Activated B cell treated with CpG ODN at 0.5 μM for 24 hours (primary cell): Measurements from ENCODE around the gene APLP2. TPM values are rescaled to one million over a fixed set of nuclear protein-coding genes. Genes with fewer than 3 reads are reported as not detected.

Source experiments
- ATAC-seq: fragments of 200-7000 bp; cut with Tn5 transposase; one replicate; pipeline ENCODE4 v1.10.0; 2021; ENCODE audit warnings: low read depth, mild to moderate bottlenecking, moderate library complexity
- CTCF ChIA-PET: fragments of 350-600 bp; sonication (Branson Sonifier 250); formaldehyde crosslinking; loops from one replicate; lab custom pipeline; 2021; ENCODE audit warnings: antibody characterized with exemption; lab: Charles Lee
- POLR2A ChIA-PET: fragments of 350-600 bp; sonication (Branson Sonifier 250); formaldehyde crosslinking; loops from one replicate; lab custom pipeline; 2021; ENCODE audit warnings: antibody characterized with exemption; lab: Charles Lee
- DNase-seq: peaks from one replicate; pipeline ENCODE4 v3.0.0; 2022
- H3K27ac Mint-ChIP-seq: one replicate; pipeline ENCODE4 v1.8.0; 2020; ENCODE audit warnings: mixed read lengths
- H3K27me3 Mint-ChIP-seq: one replicate; pipeline ENCODE4 v1.8.0; 2021; ENCODE audit warnings: mixed read lengths
- H3K36me3 Mint-ChIP-seq: one replicate; pipeline ENCODE4 v1.8.0; 2021; ENCODE audit warnings: low read depth, mixed read lengths
- H3K4me1 Mint-ChIP-seq: one replicate; pipeline ENCODE4 v1.8.0; 2021; ENCODE audit warnings: mixed read lengths
- H3K4me3 Mint-ChIP-seq: one replicate; pipeline ENCODE4 v1.8.0; 2020; ENCODE audit warnings: mild to moderate bottlenecking, mixed read lengths
- H3K9me3 Mint-ChIP-seq: one replicate; pipeline ENCODE4 v1.8.0; 2020; ENCODE audit warnings: mixed read lengths
- CTCF ChIP-seq: fragments of 200-600 bp; IDR thresholded peaks from one replicate; pipeline ENCODE4 v1.8.0; 2022; ENCODE audit warnings: antibody characterized with exemption, mild to moderate bottlenecking
- intact Hi-C: fragments of 100-400 bp; cut with micrococcal nuclease; formaldehyde crosslinking; loops from one replicate; pipeline ENCODE4 v1.15.1; 2024
- total RNA-seq: library from RNA; stranded (reverse); gene quantifications from 2 replicates; pipeline ENCODE4 v1.2.3, GENCODE V29; 2022

APLP2 gene
- total RNA-seq, 1 donor from 2014 or later, result 50.8 TPM

- H3K36me3 Mint-ChIP-seq, result peaks cover 45% of the 10 kb centered on the region
- no peak for DNase-seq
- ChIA-PET POLR2A (no interaction called here), CTCF (no interaction called here)
- intact Hi-C loops, result no loop called here
- H3K4me3 Mint-ChIP-seq, result no peak overlapping the region
- peaks cover 33% of the 10 kb centered on the region for H3K4me1 Mint-ChIP-seq
- ATAC-seq, result no peak
- H3K27me3 Mint-ChIP-seq, result no peaks in the 10 kb centered on the region
- TF ChIP-seq CTCF, result no peak
- no peak overlapping the region for H3K27ac Mint-ChIP-seq
- no peaks in the 10 kb centered on the region for H3K9me3 Mint-ChIP-seq
These were observed 42.6 kb downstream of the APLP2 start for GRCh38 chr11:130112071-130112830.

- no peaks in the 10 kb centered on the region for H3K9me3 Mint-ChIP-seq
- POLR2A ChIA-PET, result interaction anchor here (2.0 kb wide), 1 partner anchor 112 kb away, joined by 6 read pairs; the partner anchor contains the start of gene PRDM10
- TF ChIP-seq CTCF, result no peak
- intact Hi-C loops, result no loop called here
- H3K27me3 Mint-ChIP-seq, result no peaks in the 10 kb centered on the region
- ATAC-seq, result no peak
- no peak for DNase-seq
- CTCF ChIA-PET, result interaction anchor here (1.6 kb wide), 1 partner anchor 16 kb away, joined by 5 read pairs; no protein-coding TSS in a partner anchor
- peak overlapping the region; percentile 57 for H3K27ac Mint-ChIP-seq
- H3K4me1 Mint-ChIP-seq, result peaks cover 49% of the 10 kb centered on the region
- H3K36me3 Mint-ChIP-seq, result peaks cover 42% of the 10 kb centered on the region
- no peak overlapping the region for H3K4me3 Mint-ChIP-seq
These were observed 44.6 kb downstream of the APLP2 start for GRCh38 chr11:130114281-130114680.

- ChIA-PET CTCF (interaction anchor here (1.3 to 1.6 kb wide), 2 partner anchors 11 to 16 kb away, joined by 3 to 5 read pairs; no protein-coding TSS in a partner anchor), POLR2A (interaction anchor here (0.6 to 2.0 kb wide), 4 partner anchors 10 to 113 kb away, joined by 3 to 10 read pairs (median 7); partner anchors contain the start of genes APLP2 and PRDM10)
- Mint-ChIP-seq H3K9me3 (no peaks in the 10 kb centered on the region), H3K4me1 (peaks cover 54% of the 10 kb centered on the region), H3K36me3 (peaks cover 39% of the 10 kb centered on the region), H3K27me3 (no peaks in the 10 kb centered on the region), H3K4me3 (no peak overlapping the region), H3K27ac (peak overlapping the region; percentile 57)
- DNase-seq (no peak), ATAC-seq (no peak)
- no peak for TF ChIP-seq CTCF
- intact Hi-C loops, result no loop called here
These were observed 45.0 kb downstream of the APLP2 start for GRCh38 chr11:130114726-130115125.

GRCh38 chr11:130115218-130115617 is 45.5 kb downstream of the APLP2 start:
- intact Hi-C loops, result no loop called here
- no peaks in the 10 kb centered on the region for H3K27me3 Mint-ChIP-seq
- H3K27ac Mint-ChIP-seq, result no peak overlapping the region
- DNase-seq, result no peak
- peaks cover 59% of the 10 kb centered on the region for H3K4me1 Mint-ChIP-seq
- TF ChIP-seq CTCF, result no peak
- no peak for ATAC-seq
- ChIA-PET CTCF (interaction anchor here (1.1 to 1.6 kb wide), 3 partner anchors 10 to 17 kb away, joined by 3 to 7 read pairs (median 5); no protein-coding TSS in a partner anchor), POLR2A (interaction anchor here (0.6 to 2.0 kb wide), 5 partner anchors 11 to 113 kb away, joined by 3 to 10 read pairs (median 6); partner anchors contain the start of genes APLP2 and PRDM10)
- peaks cover 34% of the 10 kb centered on the region for H3K36me3 Mint-ChIP-seq
- H3K4me3 Mint-ChIP-seq, result peak overlapping the region; percentile 29
- no peaks in the 10 kb centered on the region for H3K9me3 Mint-ChIP-seq

- DNase-seq (no peak), ATAC-seq (no peak)
- Mint-ChIP-seq H3K27ac (peak overlapping the region; percentile 75), H3K4me1 (peaks cover 88% of the 10 kb centered on the region), H3K9me3 (no peaks in the 10 kb centered on the region), H3K27me3 (no peaks in the 10 kb centered on the region), H3K4me3 (peak overlapping the region; percentile 22), H3K36me3 (peaks cover 17% of the 10 kb centered on the region)
- POLR2A ChIA-PET, result interaction anchor here (0.7 to 2.4 kb wide), 5 partner anchors 13 to 115 kb away, joined by 3 to 28 read pairs (median 9); partner anchors contain the start of genes APLP2 and PRDM10
- CTCF ChIA-PET, result interaction anchor here (1.6 to 2.6 kb wide), 2 partner anchors 14 to 47 kb away, joined by 10 to 21 read pairs; no protein-coding TSS in a partner anchor
- intact Hi-C loops, result no loop called here
- TF ChIP-seq CTCF, result no peak
These were observed 48.5 kb downstream of the APLP2 start for GRCh38 chr11:130118165-130118564.
